Spinal cord (tissue), 10 donors: ENCODE data around the gene CYLC2. TPM values are rescaled to one million over a fixed set of nuclear protein-coding genes. Genes with fewer than 3 reads are reported as not detected.

Experiments
- DNase-seq, 6 donors: peaks; one replicate each; pipeline versions ENCODE4 v3.0.0 to v3.0.0-alpha.2; 2013 to 2015; ENCODE audit warnings: low spot score in 6 of 6, low read depth in 4 of 6
- H3K27ac ChIP-seq: one replicate; pipeline ENCODE4 v1.5.1; 2013; ENCODE audit warnings: low read depth, low read length, control low read depth
- H3K27me3 ChIP-seq: one replicate; pipeline ENCODE4 v1.6.1; 2013; ENCODE audit warnings: low read length; ENCODE audit not compliant: control insufficient read depth, insufficient read depth
- H3K36me3 ChIP-seq: one replicate; pipeline ENCODE4 v1.6.1; 2013; ENCODE audit warnings: low read length; ENCODE audit not compliant: control insufficient read depth, insufficient read depth
- H3K4me1 ChIP-seq: one replicate; pipeline ENCODE4 v1.6.1; 2013; ENCODE audit warnings: low read length; ENCODE audit not compliant: control insufficient read depth, insufficient read depth
- H3K4me3 ChIP-seq: one replicate; pipeline ENCODE4 v1.5.1; 2013; ENCODE audit warnings: low read depth, low read length, control low read depth
- H3K9me3 ChIP-seq: one replicate; pipeline ENCODE4 v1.6.1; 2013; ENCODE audit warnings: low read length; ENCODE audit not compliant: control insufficient read depth, insufficient read depth
- WGBS: methylation state at CpG from one replicate; pipeline ENCODE4 v1.1.5; 2013; ENCODE audit warnings: missing lambda C conversion rate; ENCODE audit not compliant: insufficient coverage; 5-methylcytosine and 5-hydroxymethylcytosine counted together
- long read RNA-seq, 4 donors: transcript quantifications; one replicate each; lab custom pipeline, GENCODE V29; 2026
- polyA plus RNA-seq, 2 donors: library from polyadenylated mRNA; unstranded; fragments of 120-200 nt; gene quantifications; one replicate each; pipeline ENCODE4 v1.2.1, GENCODE V29; 2013; ENCODE audit not compliant: insufficient read length in 2 of 2
- total RNA-seq, 2 donors: library from RNA; depleted of rRNA in 1 of 2; stranded (reverse); fragments of 120-200 nt in 1 of 2; fragments of >200 nt in 1 of 2; gene quantifications; one replicate each; pipeline versions ENCODE4 v1.2.3 to v1.2.4, GENCODE V29; 2013 to 2014
- donor health status: healthy.

Gene CYLC2, protein sequence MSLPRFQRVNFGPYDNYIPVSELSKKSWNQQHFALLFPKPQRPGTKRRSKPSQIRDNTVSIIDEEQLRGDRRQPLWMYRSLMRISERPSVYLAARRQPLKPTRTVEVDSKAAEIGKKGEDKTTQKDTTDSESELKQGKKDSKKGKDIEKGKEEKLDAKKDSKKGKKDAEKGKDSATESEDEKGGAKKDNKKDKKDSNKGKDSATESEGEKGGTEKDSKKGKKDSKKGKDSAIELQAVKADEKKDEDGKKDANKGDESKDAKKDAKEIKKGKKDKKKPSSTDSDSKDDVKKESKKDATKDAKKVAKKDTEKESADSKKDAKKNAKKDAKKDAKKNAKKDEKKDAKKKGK
- total RNA-seq = not detected
- not detected for polyA plus RNA-seq
- long read RNA-seq, donor 1 = 0 reads
- long read RNA-seq, donor 2 = 0 reads
- long read RNA-seq, donor 3 = 0 reads
- long read RNA-seq, donor 4 = 0 reads

DNA sequence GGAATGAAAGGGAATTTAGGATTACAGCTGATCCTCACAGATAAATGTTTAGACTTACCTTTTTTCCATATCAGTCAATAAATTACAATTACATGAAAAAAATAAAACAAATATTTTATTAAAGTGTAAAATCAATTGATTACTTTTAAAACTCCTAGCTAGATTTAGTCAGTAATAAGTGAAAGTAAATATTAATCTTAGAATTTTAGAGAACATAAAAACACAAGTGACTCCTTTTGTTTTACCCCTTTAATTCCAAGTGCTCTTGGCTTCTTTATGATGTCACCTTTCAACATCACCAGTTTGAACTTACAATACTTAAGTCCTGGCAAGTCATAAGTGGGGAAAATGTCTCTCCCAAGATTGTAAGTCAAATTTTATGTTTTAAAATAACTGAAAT, at the start of gene CYLC2:
TSS of gene CYLC2 (plus strand) at position 301 of the 400 bp plus-strand sequence. CDS start at position 349, 48 bp downstream.
- Histone ChIP-seq H3K4me1 (no peaks in the 10 kb centered on the region), H3K27ac (no peak within 1 kb of the TSS), H3K36me3 (no peaks in the 10 kb centered on the region), H3K4me3 (no peak within 1 kb of the TSS), H3K27me3 (no peaks in the 10 kb centered on the region), H3K9me3 (no peaks in the 10 kb centered on the region)
- DNase-seq = no peak

DNA sequence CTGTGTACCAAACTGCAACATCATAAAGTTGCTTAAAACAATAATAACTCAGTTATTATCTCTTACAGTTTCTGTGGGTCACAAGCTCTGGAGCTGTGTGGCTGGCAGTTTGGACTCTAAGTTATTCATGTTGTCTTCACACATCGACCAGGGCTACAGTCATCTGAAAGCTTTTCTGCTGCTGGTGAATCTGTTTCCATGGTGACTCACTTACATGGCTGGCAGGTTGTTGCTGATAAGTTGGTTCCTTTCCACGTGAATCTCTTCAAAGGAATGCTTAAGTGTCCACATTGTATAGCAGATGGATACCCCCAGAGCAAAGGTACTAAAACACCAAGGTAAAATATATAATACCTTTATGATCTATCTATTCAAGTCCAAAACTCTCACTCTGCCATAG, 44.8 kb upstream of the CYLC2 start:
- Histone ChIP-seq H3K36me3 (no peaks in the 10 kb centered on the region), H3K9me3 (no peaks in the 10 kb centered on the region), H3K27me3 (no peaks in the 10 kb centered on the region), H3K27ac (no peak overlapping the region), H3K4me1 (no peaks in the 10 kb centered on the region), H3K4me3 (no peak overlapping the region)
- 50% methylated on average over 1 of the region's 2 CpGs for WGBS
- DNase-seq = peak in 2 of 6 donors; percentile 32 to 39

DNA sequence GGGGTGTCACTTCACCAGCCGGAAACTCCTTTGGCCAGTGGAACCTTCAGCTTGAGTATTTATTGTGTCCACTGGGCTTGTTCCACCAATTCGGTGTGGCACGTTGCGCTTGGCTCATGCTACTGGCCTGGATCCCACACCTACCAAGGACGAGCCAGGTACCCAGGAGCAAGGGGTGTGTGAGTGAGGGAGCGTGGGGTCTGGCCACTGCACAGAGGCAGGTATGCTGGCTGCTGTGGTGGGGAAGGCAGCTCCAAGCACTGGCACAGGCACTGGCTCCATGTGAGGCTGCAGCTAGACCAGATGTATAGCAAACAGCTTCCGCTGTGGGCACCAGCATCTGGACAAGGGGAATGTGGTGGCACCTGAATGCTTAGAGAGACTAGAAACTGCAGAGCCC, 28.1 kb upstream of the CYLC2 start:
- WGBS = 97% methylated on average over 6 of the region's 7 CpGs
- Histone ChIP-seq H3K36me3 (no peaks in the 10 kb centered on the region), H3K9me3 (peaks cover 9% of the 10 kb centered on the region), H3K27ac (no peak overlapping the region), H3K27me3 (no peaks in the 10 kb centered on the region), H3K4me1 (no peaks in the 10 kb centered on the region), H3K4me3 (no peak overlapping the region)
- no peak for DNase-seq

DNA sequence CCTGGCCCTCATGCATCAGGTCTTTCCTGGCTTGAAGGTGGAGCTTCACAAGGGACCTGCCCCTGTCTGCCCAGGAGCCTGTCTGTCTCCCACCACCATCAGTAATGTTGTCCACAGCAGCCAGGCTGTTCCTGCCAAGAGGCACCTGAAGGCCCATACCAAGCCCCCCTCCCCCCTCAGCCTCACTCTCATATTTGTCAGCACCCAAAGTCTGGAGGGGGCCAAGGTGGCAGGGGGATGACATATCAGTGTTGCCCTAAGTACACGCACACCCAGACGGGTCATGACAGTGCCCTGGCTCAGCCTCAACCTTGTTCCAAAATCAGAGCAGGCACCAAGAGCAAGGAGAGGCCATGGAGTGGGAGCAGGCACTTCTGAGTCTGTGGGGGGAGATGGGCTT, 27.2 kb upstream of the CYLC2 start:
- DNase-seq = no peak
- H3K4me1 ChIP-seq = no peaks in the 10 kb centered on the region
- H3K27me3 ChIP-seq = no peaks in the 10 kb centered on the region
- no peak overlapping the region for H3K27ac ChIP-seq
- no peaks in the 10 kb centered on the region for H3K36me3 ChIP-seq
- WGBS = 68% methylated on average over 2 of the region's 2 CpGs
- no peak overlapping the region for H3K4me3 ChIP-seq
- H3K9me3 ChIP-seq = peaks cover 9% of the 10 kb centered on the region

DNA sequence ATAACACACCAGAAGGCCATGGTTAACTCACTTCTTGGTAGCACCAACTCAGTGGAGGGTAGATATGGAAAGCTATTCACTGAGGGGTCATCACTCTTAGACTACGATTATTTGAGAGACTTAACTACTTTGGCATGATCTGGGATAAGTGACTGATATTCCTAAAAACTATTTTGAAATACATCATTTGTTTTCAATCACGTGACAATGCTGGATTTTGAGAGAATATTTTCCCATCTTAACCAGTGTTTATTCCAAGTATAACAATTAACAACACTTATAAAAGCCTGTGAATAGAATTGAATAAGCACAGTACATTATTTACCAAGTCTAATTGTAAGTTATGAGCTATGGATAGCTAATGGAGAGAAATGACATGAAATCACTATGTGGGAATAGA, 22.4 kb upstream of the CYLC2 start:
- no peak for DNase-seq
- no CpG with 5 or more reads among the region's 2 CpGs for WGBS
- Histone ChIP-seq H3K4me3 (no peak overlapping the region), H3K9me3 (peaks cover 9% of the 10 kb centered on the region), H3K27ac (no peak overlapping the region), H3K27me3 (no peaks in the 10 kb centered on the region), H3K4me1 (no peaks in the 10 kb centered on the region), H3K36me3 (no peaks in the 10 kb centered on the region)

DNA sequence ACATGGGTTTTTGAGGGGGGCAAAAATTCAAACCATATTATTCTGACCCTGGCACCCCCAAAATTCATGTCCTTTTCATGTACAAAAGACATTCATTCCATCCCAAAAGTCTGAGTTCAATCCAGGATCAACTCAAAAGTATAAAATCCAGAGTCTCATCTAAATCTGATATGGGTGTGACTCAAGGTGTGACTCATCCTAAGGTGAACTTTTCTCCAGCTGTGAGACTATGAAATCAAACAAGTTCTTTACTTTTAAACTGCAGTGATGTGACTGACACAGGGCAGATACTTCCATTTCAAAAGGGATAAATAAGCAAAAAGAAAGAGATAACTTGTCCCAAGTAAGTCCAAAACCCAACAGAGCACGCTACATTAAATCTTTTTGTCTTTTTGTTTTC, 20.6 kb upstream of the CYLC2 start:
- H3K9me3 ChIP-seq = peaks cover 9% of the 10 kb centered on the region
- no peaks in the 10 kb centered on the region for H3K27me3 ChIP-seq
- no peak for DNase-seq
- H3K36me3 ChIP-seq = no peaks in the 10 kb centered on the region
- no peak overlapping the region for H3K4me3 ChIP-seq
- no CpG with 5 or more reads among the region's 1 CpG for WGBS
- H3K4me1 ChIP-seq = no peaks in the 10 kb centered on the region
- H3K27ac ChIP-seq = no peak overlapping the region

DNA sequence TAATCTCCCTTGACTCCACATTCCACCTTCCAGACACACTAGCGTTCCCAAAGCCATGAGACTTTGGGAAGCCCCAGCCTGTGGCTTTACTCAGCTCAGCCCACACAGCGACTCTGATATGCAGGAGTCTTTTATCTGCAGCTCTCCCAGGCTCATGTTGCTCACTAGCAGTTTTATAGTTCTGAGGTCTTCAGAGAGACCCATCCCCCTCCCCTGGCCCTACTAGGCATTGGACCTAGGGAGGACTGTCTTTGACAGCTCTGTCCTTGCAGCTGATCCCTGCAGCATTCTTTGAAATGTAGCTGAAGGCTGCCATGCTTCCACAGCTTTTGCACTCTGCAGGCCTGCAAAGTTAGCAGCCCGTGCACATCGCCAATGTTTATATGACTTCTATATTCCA, 19.9 kb upstream of the CYLC2 start:
- H3K27ac ChIP-seq = no peak overlapping the region
- peaks cover 6% of the 10 kb centered on the region for H3K9me3 ChIP-seq
- H3K27me3 ChIP-seq = no peaks in the 10 kb centered on the region
- H3K4me1 ChIP-seq = no peaks in the 10 kb centered on the region
- DNase-seq = no peak
- WGBS = 87% methylated on average over 4 of the region's 4 CpGs
- H3K36me3 ChIP-seq = no peaks in the 10 kb centered on the region
- no peak overlapping the region for H3K4me3 ChIP-seq

DNA sequence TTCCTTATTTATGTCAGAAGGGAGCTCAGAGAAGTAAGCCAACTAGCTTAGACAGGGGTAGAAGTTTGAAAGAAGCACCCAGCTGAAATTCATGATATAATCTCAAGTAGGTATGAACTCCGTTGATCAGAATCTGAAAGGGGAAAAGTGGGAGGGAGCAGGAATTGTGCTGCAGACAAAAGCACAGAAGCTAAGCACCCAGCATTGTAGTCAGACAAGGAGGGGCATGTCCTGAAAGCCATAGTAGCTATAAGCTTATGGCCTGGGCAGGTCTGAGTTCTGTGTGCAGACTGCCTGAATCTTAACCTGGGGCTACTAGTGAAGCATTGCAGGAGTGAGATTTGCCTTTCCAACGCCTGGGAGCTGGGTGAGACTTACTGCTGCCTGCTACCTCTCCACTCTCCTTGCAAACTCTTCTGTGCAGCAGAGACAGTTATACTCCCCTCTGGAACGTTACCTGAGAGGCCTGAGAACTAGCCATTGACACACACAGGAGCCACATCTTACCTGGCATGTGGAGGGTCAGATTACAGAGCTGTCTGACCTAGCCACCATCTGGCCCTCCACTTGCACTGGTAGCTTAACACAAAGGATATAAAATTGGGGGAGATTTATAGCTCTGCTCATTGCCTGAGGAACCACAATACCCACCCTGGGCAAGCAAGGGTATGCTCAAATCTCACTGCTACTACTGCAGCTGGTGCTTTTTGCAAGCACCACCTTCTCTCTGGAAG, 9.8 kb upstream of the CYLC2 start:
- no peaks in the 10 kb centered on the region for H3K36me3 ChIP-seq
- no peak overlapping the region for H3K4me3 ChIP-seq
- 53% methylated on average over 3 of the region's 3 CpGs for WGBS
- H3K27me3 ChIP-seq = no peaks in the 10 kb centered on the region
- no peak overlapping the region for H3K27ac ChIP-seq
- no peak for DNase-seq
- H3K4me1 ChIP-seq = no peaks in the 10 kb centered on the region
- H3K9me3 ChIP-seq = no peaks in the 10 kb centered on the region

DNA sequence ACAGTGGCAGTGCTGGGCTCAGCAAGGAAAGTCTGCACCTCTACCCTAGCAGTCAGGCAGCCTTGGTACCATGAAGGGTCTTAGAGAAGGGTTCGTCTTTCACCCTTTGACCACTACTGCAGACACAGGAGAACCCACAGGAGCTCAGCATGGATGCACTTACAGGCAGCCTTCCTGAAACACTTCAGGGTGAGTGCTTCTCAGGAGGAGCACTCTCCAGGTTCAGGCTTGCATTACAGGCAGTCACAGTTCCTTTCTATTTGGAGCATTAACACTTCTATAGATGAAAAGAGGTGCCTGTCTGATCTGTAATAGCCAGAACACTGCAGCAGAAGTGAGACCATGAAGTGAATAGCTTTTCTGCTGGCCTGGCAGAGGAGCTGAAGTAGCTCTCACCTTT, 8.7 kb upstream of the CYLC2 start:
- DNase-seq = no peak
- Histone ChIP-seq H3K4me1 (no peaks in the 10 kb centered on the region), H3K9me3 (no peaks in the 10 kb centered on the region), H3K27me3 (no peaks in the 10 kb centered on the region), H3K36me3 (no peaks in the 10 kb centered on the region), H3K27ac (no peak overlapping the region), H3K4me3 (no peak overlapping the region)
- no CpG with 5 or more reads among the region's 1 CpG for WGBS

DNA sequence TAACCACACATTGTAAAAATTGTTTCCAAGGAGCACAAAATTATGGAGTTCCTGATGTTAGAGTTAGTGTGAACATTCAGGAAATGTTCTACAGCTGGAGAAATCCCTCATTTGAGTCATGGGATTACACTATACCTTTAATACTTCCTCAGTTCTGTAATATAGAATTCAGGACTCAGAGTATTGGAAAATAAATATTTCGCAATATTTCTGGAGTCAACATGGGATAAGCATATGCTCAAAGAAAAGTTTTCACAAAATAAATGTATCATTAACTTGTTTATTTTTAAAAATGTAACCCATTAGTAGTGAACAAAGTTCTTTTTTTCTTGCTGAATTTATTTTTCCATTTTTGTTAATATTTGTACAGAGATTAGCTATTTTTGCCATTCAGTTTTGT, 8.6 kb downstream of the CYLC2 start:
- H3K4me3 ChIP-seq = no peak overlapping the region
- no CpG with 5 or more reads among the region's 1 CpG for WGBS
- peaks cover 1% of the 10 kb centered on the region for H3K9me3 ChIP-seq
- H3K27me3 ChIP-seq = no peaks in the 10 kb centered on the region
- no peak for DNase-seq
- H3K36me3 ChIP-seq = no peaks in the 10 kb centered on the region
- no peak overlapping the region for H3K27ac ChIP-seq
- no peaks in the 10 kb centered on the region for H3K4me1 ChIP-seq
